OCI-LY1 (cell line): ENCODE measurements around the gene KCNB1.

Experiments
- CTCF ChIP-seq: fragments of 200-600 bp; sonication (generic), shearing (Covaris generic); IDR thresholded peaks from 2 replicates; pipeline ENCODE4 v1.5.1; 2017; ENCODE audit warnings: mild to moderate bottlenecking, antibody characterized with exemption, low read length, moderate library complexity, mixed read lengths
- EZH2 ChIP-seq: fragments of 200-600 bp; sonication (generic), shearing (Covaris generic); IDR thresholded peaks from 2 replicates; pipeline ENCODE4 v1.8.0; 2017; ENCODE audit warnings: borderline replicate concordance, mixed run types, mild to moderate bottlenecking, antibody characterized with exemption, low read length, moderate library complexity, mixed read lengths

- TF ChIP-seq CTCF, result no peak
- no peak for TF ChIP-seq EZH2
These were observed 37.3 kb downstream of the KCNB1 start for GRCh38 chr20:49445176-49445575.
